GM12872 (cell line): ENCODE results near the gene KRTAP10-4.

Source experiments
- TF ChIP-seq, protein P1 (sequence below): IDR thresholded peaks from 3 replicates; pipeline ENCODE4 v1.5.1; 2011; ENCODE audit warnings: low read depth, mild to moderate bottlenecking, low read length, moderate library complexity; ENCODE audit not compliant: insufficient read depth

The KRTAP10-4 gene

DNA sequence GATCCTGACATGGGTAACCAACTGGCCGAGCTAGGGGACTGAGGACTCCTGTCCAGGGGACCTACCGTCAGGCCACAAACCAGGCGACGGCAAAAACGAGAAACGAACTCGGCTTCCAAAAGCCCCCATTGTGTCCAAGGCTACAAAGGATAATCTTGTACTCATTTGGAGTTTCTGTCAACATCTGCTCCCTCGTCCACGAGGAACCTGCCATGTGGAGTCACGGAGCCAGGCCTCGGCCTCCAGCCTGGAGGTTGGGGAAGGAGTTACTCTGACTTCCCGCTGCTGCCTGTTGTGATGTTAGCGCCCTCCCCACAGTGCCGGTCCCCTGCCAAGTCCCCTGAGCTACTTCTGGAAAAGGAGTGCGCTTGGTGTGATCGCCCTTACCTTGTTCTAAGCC lies 40.8 kb upstream of the KRTAP10-4 start:
- TF ChIP-seq, protein P1, sequence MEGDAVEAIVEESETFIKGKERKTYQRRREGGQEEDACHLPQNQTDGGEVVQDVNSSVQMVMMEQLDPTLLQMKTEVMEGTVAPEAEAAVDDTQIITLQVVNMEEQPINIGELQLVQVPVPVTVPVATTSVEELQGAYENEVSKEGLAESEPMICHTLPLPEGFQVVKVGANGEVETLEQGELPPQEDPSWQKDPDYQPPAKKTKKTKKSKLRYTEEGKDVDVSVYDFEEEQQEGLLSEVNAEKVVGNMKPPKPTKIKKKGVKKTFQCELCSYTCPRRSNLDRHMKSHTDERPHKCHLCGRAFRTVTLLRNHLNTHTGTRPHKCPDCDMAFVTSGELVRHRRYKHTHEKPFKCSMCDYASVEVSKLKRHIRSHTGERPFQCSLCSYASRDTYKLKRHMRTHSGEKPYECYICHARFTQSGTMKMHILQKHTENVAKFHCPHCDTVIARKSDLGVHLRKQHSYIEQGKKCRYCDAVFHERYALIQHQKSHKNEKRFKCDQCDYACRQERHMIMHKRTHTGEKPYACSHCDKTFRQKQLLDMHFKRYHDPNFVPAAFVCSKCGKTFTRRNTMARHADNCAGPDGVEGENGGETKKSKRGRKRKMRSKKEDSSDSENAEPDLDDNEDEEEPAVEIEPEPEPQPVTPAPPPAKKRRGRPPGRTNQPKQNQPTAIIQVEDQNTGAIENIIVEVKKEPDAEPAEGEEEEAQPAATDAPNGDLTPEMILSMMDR: no peak

DNA sequence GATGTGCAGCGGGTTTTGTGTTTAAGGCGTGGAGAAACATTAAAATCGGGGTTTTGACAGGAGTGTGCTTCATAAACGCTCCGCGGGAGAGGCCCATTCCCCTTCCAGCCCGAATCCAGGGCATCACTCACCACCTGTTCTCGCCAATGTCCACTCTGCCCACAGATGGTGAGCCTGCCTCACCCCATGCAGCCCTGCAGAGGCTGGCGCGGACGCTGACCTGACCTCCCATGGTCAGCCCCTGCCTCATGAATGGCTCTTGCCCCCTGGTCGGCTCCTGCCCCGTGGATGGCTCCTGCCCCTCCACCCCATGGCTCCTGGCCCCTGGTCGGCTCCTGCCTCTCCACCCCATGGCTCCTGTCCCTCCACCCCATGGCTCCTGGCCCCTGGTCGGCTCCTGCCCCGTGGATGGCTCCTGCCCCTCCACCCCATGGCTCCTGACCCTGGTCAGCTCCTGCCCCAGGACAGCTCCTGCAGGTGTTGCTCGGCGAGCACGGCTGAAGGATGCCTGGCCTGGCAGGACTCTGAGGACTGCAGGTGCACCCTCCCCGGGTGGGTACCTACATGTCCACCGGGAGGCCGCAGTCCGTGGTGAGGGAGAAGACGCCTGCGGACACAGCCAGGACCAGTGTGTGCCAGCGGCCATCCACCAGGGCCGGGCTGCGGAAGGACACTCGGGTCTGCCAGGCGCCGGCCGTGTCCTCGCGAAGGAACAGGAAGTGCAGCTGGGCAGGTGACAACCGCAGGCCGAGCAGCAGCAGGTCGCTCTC lies 40.2 kb upstream of the KRTAP10-4 start:
- TF ChIP-seq, protein P1: no peak

DNA sequence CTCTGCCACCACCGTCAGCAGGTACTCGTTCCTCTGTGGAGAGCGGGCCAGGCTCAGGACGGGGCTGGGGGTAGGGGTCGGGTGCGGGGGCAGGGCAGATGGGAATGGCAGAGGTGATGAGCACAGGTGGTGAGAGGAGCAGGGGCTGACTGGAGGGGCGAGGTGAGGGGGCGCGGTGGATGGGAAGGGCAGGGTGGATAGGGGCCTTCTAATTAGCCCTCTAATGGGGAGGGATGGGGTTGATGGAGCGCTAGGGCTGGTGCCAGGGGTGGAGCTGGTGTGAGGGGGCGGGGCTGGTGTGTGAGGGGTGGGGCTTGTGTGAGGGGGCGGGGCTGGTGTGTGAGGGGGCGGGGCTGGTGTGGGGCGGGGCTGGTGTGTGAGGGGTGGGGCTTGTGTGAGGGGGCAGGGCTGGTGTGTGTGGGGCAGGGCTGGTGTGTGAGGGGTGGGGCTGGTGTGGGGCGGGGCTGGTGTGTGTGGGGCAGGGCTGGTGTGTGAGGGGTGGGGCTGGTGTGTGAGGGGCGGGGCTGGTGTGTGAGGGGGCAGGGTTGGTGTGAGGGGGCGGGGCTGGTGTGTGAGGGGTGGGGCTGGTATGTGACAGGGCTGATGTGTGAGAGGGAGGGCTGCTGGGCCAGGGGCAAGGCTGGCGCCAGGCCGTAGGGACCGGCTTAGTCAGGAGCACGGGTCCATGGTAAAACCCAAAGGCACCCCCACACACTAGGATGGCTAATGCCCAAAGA lies 39.5 kb upstream of the KRTAP10-4 start:
- TF ChIP-seq, protein P1: no peak

DNA sequence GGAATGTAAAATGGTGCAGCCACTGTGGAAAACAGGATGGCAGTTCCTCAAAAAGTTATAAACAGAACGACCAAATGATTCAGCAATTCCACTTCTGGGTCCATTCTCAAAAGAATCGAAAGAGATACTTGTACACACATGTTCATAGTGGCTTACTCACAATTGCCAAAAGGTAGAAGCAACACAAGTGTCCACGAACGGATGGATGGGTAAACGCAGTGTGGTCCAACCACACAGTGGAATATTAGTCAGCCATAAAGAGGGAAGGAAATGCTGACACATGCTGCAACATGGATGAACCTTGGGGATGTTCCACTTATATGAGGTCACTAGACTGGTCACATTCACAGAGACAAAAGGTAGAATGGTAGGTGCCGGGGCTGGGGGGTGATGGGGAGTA lies 38.8 kb upstream of the KRTAP10-4 start:
- TF ChIP-seq, protein P1: no peak

DNA sequence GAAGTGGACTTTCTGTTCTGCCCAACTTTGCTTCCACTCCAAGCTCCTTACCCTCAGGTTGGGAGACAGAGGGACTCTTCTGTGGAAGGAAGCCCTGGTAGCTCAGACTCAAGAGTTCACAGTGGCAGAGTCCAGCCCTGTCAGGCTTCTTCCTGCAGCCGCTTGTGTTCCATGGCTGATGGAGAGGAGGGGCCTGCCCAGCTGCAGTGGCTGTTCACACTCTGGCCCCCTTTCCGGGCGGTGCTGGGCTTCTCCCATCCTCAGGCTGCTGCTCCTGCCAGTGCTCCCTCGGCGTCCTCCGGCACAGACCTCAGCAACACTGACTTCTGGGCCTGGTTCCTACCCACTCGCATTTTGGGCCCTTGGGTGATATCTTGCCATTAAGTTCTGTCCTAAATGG lies 37.6 kb upstream of the KRTAP10-4 start:
- TF ChIP-seq, protein P1: no peak

DNA sequence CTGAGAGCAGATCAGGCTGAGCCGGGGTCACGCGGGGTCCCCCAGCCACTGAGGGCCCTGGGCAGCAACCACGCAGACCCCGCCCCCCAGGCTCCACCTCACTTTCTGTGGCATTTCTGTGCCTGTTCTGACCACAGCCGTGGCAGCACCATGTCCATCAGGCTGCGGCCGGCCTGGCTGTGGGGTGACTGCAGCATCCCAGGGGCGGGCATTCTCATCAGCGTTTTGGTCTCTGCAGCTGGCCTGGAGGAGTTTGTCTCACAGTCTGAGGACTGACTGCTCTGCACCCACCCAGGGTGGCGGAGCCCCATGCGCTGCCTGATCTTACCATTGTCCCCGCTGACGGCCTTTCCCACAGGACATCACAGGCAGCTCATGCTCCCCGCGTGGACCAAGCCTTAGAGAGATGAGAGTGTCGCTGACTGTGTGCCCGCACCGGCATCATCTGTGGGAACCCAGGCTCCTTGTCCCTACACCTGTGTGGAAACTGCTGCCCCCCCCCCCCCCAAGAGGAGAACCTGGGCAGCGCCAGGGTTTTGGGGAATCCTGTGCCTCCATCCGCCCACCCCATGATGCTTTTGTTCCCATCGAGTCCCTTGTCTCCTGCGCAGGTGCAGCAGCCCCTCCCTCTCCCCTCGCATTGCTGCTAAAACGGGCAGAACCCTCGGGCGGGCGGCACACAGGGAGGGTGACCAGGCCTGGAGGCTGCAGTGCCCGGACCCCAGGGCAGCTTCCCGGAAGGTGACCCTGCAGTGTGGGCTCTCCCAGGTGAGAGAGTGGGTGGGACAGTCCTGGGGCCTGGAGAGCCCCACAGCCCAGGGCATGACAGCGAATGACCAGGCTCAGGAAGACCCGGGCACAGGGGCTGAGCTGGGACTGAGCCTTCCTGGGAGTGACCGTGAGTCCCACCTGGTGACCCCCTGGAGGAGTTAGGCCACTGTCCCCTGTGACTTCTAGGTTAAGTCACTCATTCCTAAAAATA lies 35.3 kb upstream of the KRTAP10-4 start:
- TF ChIP-seq, protein P1: no peak

DNA sequence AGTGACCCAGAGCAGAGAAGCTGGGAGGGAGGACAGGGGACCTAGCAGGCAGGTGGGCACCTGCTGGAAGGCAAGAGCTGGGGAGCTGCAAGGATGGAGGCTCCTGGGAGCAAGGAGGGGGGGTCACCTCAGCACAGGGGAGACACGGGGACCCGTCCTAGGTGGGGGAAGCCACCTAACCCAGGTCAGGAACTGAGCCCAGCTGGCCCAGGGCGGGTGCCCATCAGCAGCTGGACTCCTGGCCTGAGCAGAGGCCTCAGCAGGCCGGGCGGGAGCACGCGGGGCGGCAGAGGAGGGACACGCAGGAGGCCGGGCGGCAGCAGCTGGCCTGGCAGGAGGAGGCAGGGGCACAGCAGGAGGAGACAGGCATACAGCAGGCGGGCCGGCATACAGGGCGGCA lies 34.5 kb upstream of the KRTAP10-4 start:
- TF ChIP-seq, protein P1: no peak
